ENCODE measurements around the gene PIGX.

- TF ChIP-seq CTCF (IDR thresholded peaks at IDR 0.05) (no peak), EZH2 (IDR thresholded peaks at IDR 0.05; ENCODE audit: borderline replicate concordance, insufficient read depth, low read depth, low read length, poor library complexity, severe bottlenecking) (no peak)
Measured at GRCh38 chr3:196765454-196765853, 53.3 kb downstream of the PIGX start.

Measured in B cell (primary cell).